Measurements from ENCODE around the gene PARP15. TPM values are rescaled to one million over a fixed set of nuclear protein-coding genes. Genes with fewer than 3 reads are reported as not detected.

PARP15 gene
- total RNA-seq, 1 experiment from 2014 or later: 3.4 TPM

DNA sequence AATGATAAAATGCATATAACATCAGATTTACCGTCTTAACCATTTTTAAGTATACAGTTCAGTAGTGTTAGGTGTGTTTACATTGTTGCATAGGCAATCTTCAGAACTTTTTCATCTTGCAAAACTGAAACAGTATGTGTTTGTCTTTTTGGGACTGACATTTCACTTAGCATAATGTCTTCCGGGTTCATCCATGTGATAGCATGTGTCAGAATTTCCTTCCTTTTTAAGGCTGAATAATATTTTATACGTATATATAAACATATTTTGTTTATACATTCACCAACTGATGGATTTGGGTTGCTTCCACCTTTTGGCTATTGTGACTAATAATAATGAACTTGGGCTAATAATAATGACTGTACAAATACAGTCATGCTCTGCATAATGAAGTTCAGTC lies 3.0 kb downstream of the PARP15 start:
- H3K4me3 Mint-ChIP-seq (ENCODE audit: low read depth, unreplicated experiment): no peak overlapping the region
- H3K27ac Mint-ChIP-seq (ENCODE audit: unreplicated experiment): no peak overlapping the region
- TF ChIP-seq, protein P1, sequence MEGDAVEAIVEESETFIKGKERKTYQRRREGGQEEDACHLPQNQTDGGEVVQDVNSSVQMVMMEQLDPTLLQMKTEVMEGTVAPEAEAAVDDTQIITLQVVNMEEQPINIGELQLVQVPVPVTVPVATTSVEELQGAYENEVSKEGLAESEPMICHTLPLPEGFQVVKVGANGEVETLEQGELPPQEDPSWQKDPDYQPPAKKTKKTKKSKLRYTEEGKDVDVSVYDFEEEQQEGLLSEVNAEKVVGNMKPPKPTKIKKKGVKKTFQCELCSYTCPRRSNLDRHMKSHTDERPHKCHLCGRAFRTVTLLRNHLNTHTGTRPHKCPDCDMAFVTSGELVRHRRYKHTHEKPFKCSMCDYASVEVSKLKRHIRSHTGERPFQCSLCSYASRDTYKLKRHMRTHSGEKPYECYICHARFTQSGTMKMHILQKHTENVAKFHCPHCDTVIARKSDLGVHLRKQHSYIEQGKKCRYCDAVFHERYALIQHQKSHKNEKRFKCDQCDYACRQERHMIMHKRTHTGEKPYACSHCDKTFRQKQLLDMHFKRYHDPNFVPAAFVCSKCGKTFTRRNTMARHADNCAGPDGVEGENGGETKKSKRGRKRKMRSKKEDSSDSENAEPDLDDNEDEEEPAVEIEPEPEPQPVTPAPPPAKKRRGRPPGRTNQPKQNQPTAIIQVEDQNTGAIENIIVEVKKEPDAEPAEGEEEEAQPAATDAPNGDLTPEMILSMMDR (IDR thresholded peaks at IDR 0.05; ENCODE audit: unreplicated experiment): no peak
- H3K27me3 Mint-ChIP-seq (ENCODE audit: unreplicated experiment): no peaks in the 10 kb centered on the region
- DNase-seq: no peak
- peaks cover 12% of the 10 kb centered on the region for H3K9me3 Mint-ChIP-seq (ENCODE audit: low read depth, unreplicated experiment)
- H3K4me1 Mint-ChIP-seq (ENCODE audit: low read depth, unreplicated experiment): no peaks in the 10 kb centered on the region
- CTCF ChIA-PET: no interaction called here
- intact Hi-C loops (cut with micrococcal nuclease; ENCODE audit: unreplicated experiment): no loop called here
- no TSS peak for BruUV-seq (replicated peaks)
- H3K36me3 Mint-ChIP-seq (ENCODE audit: insufficient read depth, unreplicated experiment): peaks cover 9% of the 10 kb centered on the region

DNA sequence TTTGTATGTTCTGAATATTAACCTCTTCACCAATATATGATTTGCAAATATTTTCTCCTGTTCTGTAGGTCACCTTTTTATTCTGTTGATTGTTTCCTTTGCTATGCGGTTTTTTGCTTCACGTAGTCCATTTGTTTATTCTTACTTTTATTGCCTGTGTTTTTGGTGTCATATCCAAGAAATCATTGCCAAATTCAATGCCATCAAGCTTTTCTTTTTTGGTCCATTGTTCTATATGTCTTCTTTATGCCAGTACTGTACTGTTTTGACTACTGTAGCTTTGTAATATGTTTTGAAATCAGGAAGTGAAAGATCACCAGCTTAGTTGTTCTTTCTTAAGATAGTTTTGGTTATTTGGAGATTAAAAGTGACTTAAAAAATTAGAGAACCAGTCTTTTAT lies 4.2 kb downstream of the PARP15 start:
- DNase-seq: no peak
- TF ChIP-seq, protein P1 (IDR thresholded peaks at IDR 0.05; ENCODE audit: unreplicated experiment): no peak
- CTCF ChIA-PET: no interaction called here
- Mint-ChIP-seq H3K27ac (ENCODE audit: unreplicated experiment) (no peak overlapping the region), H3K27me3 (ENCODE audit: unreplicated experiment) (no peaks in the 10 kb centered on the region), H3K9me3 (ENCODE audit: low read depth, unreplicated experiment) (peaks cover 12% of the 10 kb centered on the region), H3K36me3 (ENCODE audit: insufficient read depth, unreplicated experiment) (peaks cover 9% of the 10 kb centered on the region), H3K4me3 (ENCODE audit: low read depth, unreplicated experiment) (no peak overlapping the region), H3K4me1 (ENCODE audit: low read depth, unreplicated experiment) (no peaks in the 10 kb centered on the region)
- intact Hi-C loops (cut with micrococcal nuclease; ENCODE audit: unreplicated experiment): no loop called here
- BruUV-seq (replicated peaks): no TSS peak

DNA sequence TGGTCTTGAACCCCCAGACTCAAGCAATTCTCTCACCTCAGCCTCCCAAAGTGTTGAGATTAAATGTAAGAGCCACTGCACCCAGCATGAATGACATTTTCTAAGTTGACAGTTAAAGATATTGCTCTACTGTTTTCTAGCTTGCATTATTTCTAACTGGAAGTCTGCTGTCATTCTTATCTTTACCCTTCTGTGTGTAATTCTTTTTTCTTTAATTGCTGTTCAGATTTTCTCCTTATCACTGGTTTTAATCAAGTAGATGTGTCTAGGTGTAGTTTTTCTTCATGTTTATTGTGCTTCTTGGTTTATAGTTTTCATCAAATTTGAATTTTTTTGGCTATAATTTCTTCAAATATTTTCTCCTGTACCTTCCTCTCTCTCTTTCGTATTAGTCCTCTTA lies 4.9 kb downstream of the PARP15 start:
- H3K27ac Mint-ChIP-seq (ENCODE audit: unreplicated experiment): no peak overlapping the region
- H3K4me1 Mint-ChIP-seq (ENCODE audit: low read depth, unreplicated experiment): no peaks in the 10 kb centered on the region
- H3K4me3 Mint-ChIP-seq (ENCODE audit: low read depth, unreplicated experiment): no peak overlapping the region
- no TSS peak for BruUV-seq (replicated peaks)
- peaks cover 7% of the 10 kb centered on the region for H3K36me3 Mint-ChIP-seq (ENCODE audit: insufficient read depth, unreplicated experiment)
- TF ChIP-seq, protein P1 (IDR thresholded peaks at IDR 0.05; ENCODE audit: unreplicated experiment): no peak
- CTCF ChIA-PET: no interaction called here
- intact Hi-C loops (cut with micrococcal nuclease; ENCODE audit: unreplicated experiment): no loop called here
- H3K9me3 Mint-ChIP-seq (ENCODE audit: low read depth, unreplicated experiment): peaks cover 12% of the 10 kb centered on the region
- no peak for DNase-seq
- H3K27me3 Mint-ChIP-seq (ENCODE audit: unreplicated experiment): no peaks in the 10 kb centered on the region

DNA sequence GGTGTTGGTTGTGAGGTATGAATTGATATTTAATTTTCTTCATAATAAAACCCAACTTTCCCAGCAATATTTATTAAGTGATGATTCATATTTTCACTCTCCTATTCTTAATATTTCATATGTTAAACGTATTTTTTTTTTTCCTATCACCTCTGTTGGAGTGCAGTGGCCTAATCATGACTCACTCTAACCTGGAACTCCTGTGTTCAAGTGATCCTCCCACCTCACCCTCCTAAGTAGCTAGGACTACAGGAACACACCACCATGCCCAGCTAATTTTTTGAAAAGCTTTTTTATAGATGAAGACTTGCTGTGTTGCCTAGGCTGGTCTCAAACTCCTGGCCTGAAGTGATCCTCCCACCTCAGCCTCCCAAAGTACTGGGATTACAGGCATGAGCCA lies 8.6 kb downstream of the PARP15 start:
- Mint-ChIP-seq H3K36me3 (ENCODE audit: insufficient read depth, unreplicated experiment) (no peaks in the 10 kb centered on the region), H3K4me3 (ENCODE audit: low read depth, unreplicated experiment) (no peak overlapping the region), H3K9me3 (ENCODE audit: low read depth, unreplicated experiment) (peaks cover 12% of the 10 kb centered on the region), H3K27me3 (ENCODE audit: unreplicated experiment) (no peaks in the 10 kb centered on the region), H3K4me1 (ENCODE audit: low read depth, unreplicated experiment) (no peaks in the 10 kb centered on the region), H3K27ac (ENCODE audit: unreplicated experiment) (no peak overlapping the region)
- intact Hi-C loops (cut with micrococcal nuclease; ENCODE audit: unreplicated experiment): no loop called here
- TF ChIP-seq, protein P1 (IDR thresholded peaks at IDR 0.05; ENCODE audit: unreplicated experiment): no peak
- DNase-seq: no peak
- no TSS peak for BruUV-seq (replicated peaks)
- CTCF ChIA-PET: no interaction called here
